Endodermal cell (in vitro differentiated cells): Measurements from ENCODE around the gene TM4SF18. TPM values are rescaled to one million over a fixed set of nuclear protein-coding genes. Genes with fewer than 3 reads are reported as not detected.

Experiments
- DNase-seq: peaks from one replicate; pipeline ENCODE4 v3.0.0-alpha.2; 2017
- H3K27ac ChIP-seq: 2 replicates; pipeline ENCODE4 v1.5.1; 2013; ENCODE audit warnings: mild to moderate bottlenecking, low read depth, low read length, moderate library complexity
- H3K27me3 ChIP-seq: 2 replicates; pipeline ENCODE4 v1.6.1; 2013; ENCODE audit warnings: mild to moderate bottlenecking, low read length, moderate library complexity; ENCODE audit not compliant: insufficient read depth, control insufficient read depth, poor library complexity, severe bottlenecking
- H3K36me3 ChIP-seq: 2 replicates; pipeline ENCODE4 v1.7.0; 2013; ENCODE audit warnings: mild to moderate bottlenecking, low read length, moderate library complexity; ENCODE audit not compliant: control insufficient read depth, insufficient read depth
- H3K4me1 ChIP-seq: one replicate; pipeline ENCODE4 v1.7.0; 2013; ENCODE audit warnings: low read length; ENCODE audit not compliant: control insufficient read depth, insufficient read depth
- H3K4me3 ChIP-seq: 2 replicates; pipeline ENCODE4 v1.5.1; 2013; ENCODE audit warnings: mild to moderate bottlenecking, low read length, moderate library complexity
- H3K9ac ChIP-seq: 2 replicates; pipeline ENCODE4 v1.6.1; 2013; ENCODE audit warnings: mild to moderate bottlenecking, low read length, moderate library complexity; ENCODE audit not compliant: poor library complexity, severe bottlenecking; ENCODE audit errors: extremely low read depth
- H3K9me3 ChIP-seq: 2 replicates; pipeline ENCODE4 v1.6.1; 2013; ENCODE audit warnings: mild to moderate bottlenecking, low read length, moderate library complexity; ENCODE audit not compliant: control insufficient read depth
- H3K27ac Mint-ChIP-seq: 2 replicates; pipeline ENCODE4 v1.8.0; 2020; ENCODE audit warnings: mixed read lengths
- H3K27me3 Mint-ChIP-seq: 2 replicates; pipeline ENCODE4 v1.8.0; 2021; ENCODE audit warnings: mild to moderate bottlenecking, mixed read lengths; ENCODE audit not compliant: insufficient read depth
- H3K36me3 Mint-ChIP-seq: 2 replicates; pipeline ENCODE4 v1.8.0; 2020; ENCODE audit warnings: low read depth, mixed read lengths
- H3K4me1 Mint-ChIP-seq: 2 replicates; pipeline ENCODE4 v1.8.0; 2020; ENCODE audit warnings: mixed read lengths
- H3K4me3 Mint-ChIP-seq: 2 replicates; pipeline ENCODE4 v1.8.0; 2020; ENCODE audit warnings: mild to moderate bottlenecking, moderate library complexity, mixed read lengths
- H3K9me3 Mint-ChIP-seq: 2 replicates; pipeline ENCODE4 v1.8.0; 2020; ENCODE audit warnings: mild to moderate bottlenecking, mixed read lengths
- CTCF ChIP-seq: fragments of 200-600 bp; sonication (generic); conservative IDR thresholded peaks from 2 replicates; pipeline ENCODE4 v1.5.0; 2021; ENCODE audit warnings: antibody characterized with exemption, mild to moderate bottlenecking
- WGBS, 2 experiments: methylation state at CpG; one replicate each; pipeline versions ENCODE4 v1.1.5 to v1.1.7; 2013; ENCODE audit warnings: missing lambda C conversion rate in 2 of 2, mixed read lengths in 1 of 2; ENCODE audit not compliant: insufficient coverage in 1 of 2, insufficient read length in 1 of 2; 5-methylcytosine and 5-hydroxymethylcytosine counted together
- total RNA-seq, 2 donors: library from RNA; stranded (reverse); fragmentation: NEBNext Ultra II Directional in 1 of 2; extraction: Animal tissue kit (Norgen Biotek cat#: 25700) in 1 of 2; gene quantifications; 2 replicates in 1 of 2; 3 replicates in 1 of 2; pipeline ENCODE4 v1.2.1, GENCODE V29; 2021

The TM4SF18 gene
- total RNA-seq, 2 donors from 2014 or later, result 0.58 to 0.62 TPM

- no peak overlapping the region for H3K27ac ChIP-seq
- WGBS, 2 experiments, result 90 to 93% methylated on average over 2 to 3 of the region's 3 CpGs
Observed at GRCh38 chr3:149366941-149367840, 33.8 kb upstream of the TM4SF18 start.

GRCh38 chr3:149366031-149366430 is 32.6 kb upstream of the TM4SF18 start:
- no peak overlapping the region for H3K27ac ChIP-seq
- peaks cover 8% of the 10 kb centered on the region for H3K4me1 ChIP-seq
- no peak overlapping the region for H3K4me3 ChIP-seq
- H3K9me3 ChIP-seq, result no peaks in the 10 kb centered on the region
- Mint-ChIP-seq H3K4me1 (peaks cover 20% of the 10 kb centered on the region), H3K4me3 (no peak overlapping the region), H3K27me3 (no peaks in the 10 kb centered on the region), H3K36me3 (no peaks in the 10 kb centered on the region), H3K27ac (no peak overlapping the region), H3K9me3 (no peaks in the 10 kb centered on the region)
- no peaks in the 10 kb centered on the region for H3K36me3 ChIP-seq
- H3K9ac ChIP-seq, result no peak overlapping the region
- no peak for TF ChIP-seq CTCF
- no peaks in the 10 kb centered on the region for H3K27me3 ChIP-seq
- WGBS, 2 experiments, result 100% methylated on average over 1 of the region's 2 CpGs; no CpG with 5 or more reads in 1 of the 2 experiments
- DNase-seq, result no peak

More at GRCh38 chr3:149366941-149367840, 33.8 kb upstream of the TM4SF18 start:
- no peak for TF ChIP-seq CTCF
- no peak for DNase-seq
- Histone ChIP-seq H3K9me3 (no peaks in the 10 kb centered on the region), H3K4me3 (no peak overlapping the region), H3K36me3 (no peaks in the 10 kb centered on the region), H3K27me3 (no peaks in the 10 kb centered on the region), H3K4me1 (peaks cover 8% of the 10 kb centered on the region), H3K9ac (no peak overlapping the region)
- Mint-ChIP-seq H3K4me3 (no peak overlapping the region), H3K4me1 (peaks cover 22% of the 10 kb centered on the region), H3K27me3 (no peaks in the 10 kb centered on the region), H3K27ac (no peak overlapping the region), H3K9me3 (no peaks in the 10 kb centered on the region), H3K36me3 (no peaks in the 10 kb centered on the region)

- Histone ChIP-seq H3K27me3 (no peaks in the 10 kb centered on the region), H3K27ac (no peak overlapping the region), H3K36me3 (no peaks in the 10 kb centered on the region), H3K9me3 (no peaks in the 10 kb centered on the region), H3K4me1 (peaks cover 4% of the 10 kb centered on the region), H3K4me3 (no peak overlapping the region), H3K9ac (no peak overlapping the region)
- Mint-ChIP-seq H3K9me3 (no peaks in the 10 kb centered on the region), H3K27ac (no peak overlapping the region), H3K36me3 (no peaks in the 10 kb centered on the region), H3K27me3 (no peaks in the 10 kb centered on the region), H3K4me1 (peaks cover 10% of the 10 kb centered on the region), H3K4me3 (no peak overlapping the region)
- TF ChIP-seq CTCF, result no peak
- no peak for DNase-seq
- WGBS, 2 experiments, result 94 to 96% methylated on average over 2 of the region's 2 CpGs
Observed at GRCh38 chr3:149364624-149365023, 31.2 kb upstream of the TM4SF18 start.
